HepG2 (cell line): Measurements from ENCODE around the gene PRKAG1. TPM values are rescaled to one million over a fixed set of nuclear protein-coding genes. Genes with fewer than 3 reads are reported as not detected.
A peak's percentile ranks its signal among the peaks of the same experiment; 100 is the strongest.

Source experiments
- ADNP ChIP-seq: sonication (generic); formaldehyde crosslinking; IDR thresholded peaks from 2 replicates; pipeline ENCODE4 v1.4.0; 2020; ENCODE audit warnings: missing genetic modification reagents
- CSRNP2 ChIP-seq: sonication (generic); formaldehyde crosslinking; conservative IDR thresholded peaks from 2 replicates; pipeline ENCODE4 v1.8.0; 2022; ENCODE audit warnings: low read depth, missing genetic modification reagents
- HMGXB4 ChIP-seq, 2 experiments: sonication (generic) in 1 of 2; formaldehyde crosslinking in 1 of 2; IDR thresholded peaks; 2 replicates each; pipeline versions ENCODE4 v1.4.0 to v1.6.1; 2018 to 2020; ENCODE audit warnings: missing genetic modification reagents in 2 of 2, borderline replicate concordance in 1 of 2, low read depth in 1 of 2, mild to moderate bottlenecking in 1 of 2, missing biosample characterization in 1 of 2
- RERE ChIP-seq: IDR thresholded peaks from 2 replicates; pipeline ENCODE4 v1.6.1; 2016; ENCODE audit warnings: low read depth, missing genetic modification reagents, missing compliant biosample characterization
- TCF12 ChIP-seq, 2 experiments: fragments of 450-650 bp in 1 of 2; sonication (generic) in 1 of 2; formaldehyde crosslinking in 1 of 2; IDR thresholded peaks; 2 replicates each; pipeline versions ENCODE4 v1.6.1 to v1.8.0; 2017 to 2022; ENCODE audit warnings: antibody characterized with exemption in 1 of 2, mild to moderate bottlenecking in 1 of 2, missing genetic modification reagents in 1 of 2, moderate library complexity in 1 of 2
- ZBTB7A ChIP-seq: sonication (generic); formaldehyde crosslinking; IDR thresholded peaks from 2 replicates; pipeline ENCODE4 v1.8.0; 2022; ENCODE audit warnings: mild to moderate bottlenecking, missing genetic modification reagents
- ZFP36 ChIP-seq: fragments of 150-350 bp; IDR thresholded peaks from 2 replicates; pipeline ENCODE4 v1.6.1; 2018; ENCODE audit warnings: borderline replicate concordance, low read length, low read depth; ENCODE audit not compliant: partially characterized antibody
- ZNF512B ChIP-seq: sonication (generic); formaldehyde crosslinking; IDR thresholded peaks from 2 replicates; pipeline ENCODE4 v1.5.1; 2020; ENCODE audit warnings: missing genetic modification reagents, mild to moderate bottlenecking, borderline replicate concordance
- ZNF619 ChIP-seq: sonication (generic); formaldehyde crosslinking; IDR thresholded peaks from 2 replicates; pipeline ENCODE4 v1.4.0; 2020; ENCODE audit warnings: mild to moderate bottlenecking, missing genetic modification reagents
- ZNF740 ChIP-seq: sonication (generic); formaldehyde crosslinking; IDR thresholded peaks from 2 replicates; pipeline ENCODE4 v1.4.0; 2020; ENCODE audit warnings: missing genetic modification reagents
- ZNF770 ChIP-seq: sonication (generic); formaldehyde crosslinking; IDR thresholded peaks from 2 replicates; pipeline ENCODE4 v1.5.0; 2020; ENCODE audit warnings: mild to moderate bottlenecking, missing genetic modification reagents
- polyA plus RNA-seq, 8 experiments: library from polyadenylated mRNA; depleted of rRNA in 3 of 8; stranded (reverse) in 7 of 8; unstranded in 1 of 8; fragments of >200 nt; fragmentation: Illumina TruSeq in 4 of 8; extraction: Trizol in 4 of 8; gene quantifications; 2 replicates each; pipeline versions ENCODE4 v1.2.1 to v1.2.3, GENCODE V29; 2011 to 2016; ENCODE audit warnings: low read depth in 4 of 8, missing spikeins in 1 of 8, mixed read lengths in 1 of 8; ENCODE audit not compliant: insufficient read depth in 1 of 8
- total RNA-seq, 5 experiments: library from RNA; depleted of rRNA; stranded (reverse); fragments of >200 nt; fragmentation: Illumina TruSeq; extraction: Trizol; gene quantifications; 2 replicates each; pipeline ENCODE4 v1.2.3, GENCODE V29; 2016; ENCODE audit warnings: low read depth in 1 of 5

PRKAG1 gene
- total and polyA plus RNA-seq, 2 of the 13 experiments (the other 11 are each of a cell fraction or from before 2014, with no cell fraction given) = 26.1 to 32.8 TPM

GRCh38 chr12:48996794-48997718, 21.5 kb downstream of the PRKAG1 start (continued):
- TF ChIP-seq HMGXB4 (CRISPR knock-in tag; IDR thresholded peaks at IDR 0.05; ENCODE audit: borderline replicate concordance in 1 of 2, low read depth in 1 of 2) = peak; percentile 75 to 78; a peak in 3 of 4 replicates
- TF ChIP-seq ADNP (CRISPR knock-in tag) = no peak
- TF ChIP-seq ZNF619 (CRISPR knock-in tag) = no peak
- TF ChIP-seq CSRNP2 (CRISPR knock-in tag) = no peak
- no peak for TF ChIP-seq ZNF770 (CRISPR knock-in tag)
- TF ChIP-seq ZNF740 (CRISPR knock-in tag) = no peak
- TF ChIP-seq TCF12 (IDR thresholded peaks at IDR 0.05) = no peak
- TF ChIP-seq TCF12 (CRISPR knock-in tag; IDR thresholded peaks at IDR 0.05) = no peak
- TF ChIP-seq ZNF512B = no peak
- TF ChIP-seq ZFP36 = no peak
- TF ChIP-seq ZBTB7A = no peak
- TF ChIP-seq RERE = no peak
